B cell (primary cell): ENCODE data around the gene TOMM40. TPM values are rescaled to one million over a fixed set of nuclear protein-coding genes. Genes with fewer than 3 reads are reported as not detected.

Experiments
- ATAC-seq: fragments of 200-7000 bp; cut with Tn5 transposase; one replicate; pipeline ENCODE4 v1.10.0; 2021; ENCODE audit warnings: low read depth, mild to moderate bottlenecking, moderate number of reproducible peaks, moderate library complexity
- CTCF ChIA-PET: fragments of 350-600 bp; sonication (Branson Sonifier 250); formaldehyde crosslinking; loops from one replicate; lab custom pipeline; 2021; ENCODE audit warnings: antibody characterized with exemption, inconsistent platforms; lab: Charles Lee
- POLR2A ChIA-PET: fragments of 350-600 bp; sonication (Branson Sonifier 250); formaldehyde crosslinking; loops from one replicate; lab custom pipeline; 2021; ENCODE audit warnings: antibody characterized with exemption; lab: Charles Lee
- DNase-seq: peaks from one replicate; pipeline ENCODE4 v3.0.0; 2013
- H2AFZ ChIP-seq: 2 replicates; pipeline ENCODE4 v1.6.1; 2012; ENCODE audit warnings: mild to moderate bottlenecking, low read depth, low read length; ENCODE audit not compliant: insufficient read depth, poor library complexity, severe bottlenecking
- H3K27ac ChIP-seq, 2 donors: 1 replicate in 1 of 2; 2 replicates in 1 of 2; pipeline ENCODE4 v1.5.1; 2012 to 2013; ENCODE audit warnings: low read length in 2 of 2, mild to moderate bottlenecking in 2 of 2, moderate library complexity in 1 of 2
- H3K27me3 ChIP-seq, 4 experiments: fragments of 200-600 bp in 1 of 4; sonication (generic) in 1 of 4; replicated peaks in 1 of 4; 1 replicate in 2 of 4; 2 replicates in 2 of 4; pipeline versions ENCODE4 v1.6.1 to v1.7.0; 2013 to 2016; ENCODE audit warnings: low read length in 3 of 4, mild to moderate bottlenecking in 2 of 4, mixed read lengths in 1 of 4, moderate library complexity in 1 of 4; ENCODE audit not compliant: insufficient read depth in 4 of 4, control insufficient read depth in 3 of 4; ENCODE audit errors: control extremely low read depth in 1 of 4
- H3K36me3 ChIP-seq, 2 experiments: replicated peaks in 1 of 2; 1 replicate in 1 of 2; 2 replicates in 1 of 2; pipeline versions ENCODE4 v1.6.1 to v1.7.1; 2013; ENCODE audit warnings: low read length in 1 of 2; ENCODE audit not compliant: insufficient read depth in 2 of 2, control insufficient read depth in 1 of 2; ENCODE audit errors: control extremely low read depth in 1 of 2, extremely low read depth in 1 of 2
- H3K4me1 ChIP-seq, 2 donors: fragments of 200-600 bp in 1 of 2; sonication (generic) in 1 of 2; 1 replicate in 1 of 2; 2 replicates in 1 of 2; pipeline versions ENCODE4 v1.5.1 to v1.6.1; 2013 to 2017; ENCODE audit warnings: low read length in 2 of 2; ENCODE audit not compliant: control insufficient read depth in 2 of 2, insufficient read depth in 2 of 2
- H3K4me2 ChIP-seq: replicated peaks from 2 replicates; pipeline ENCODE3; 2012; ENCODE audit warnings: mild to moderate bottlenecking, low read depth, low read length; ENCODE audit not compliant: poor library complexity, severe bottlenecking
- H3K4me3 ChIP-seq, 5 experiments: fragments of 200-600 bp in 1 of 5; sonication (generic) in 1 of 5; 1 replicate in 3 of 5; 2 replicates in 2 of 5; pipeline versions ENCODE4 v1.5.1 to v1.7.0; 2011 to 2016; ENCODE audit warnings: low read length in 4 of 5, mild to moderate bottlenecking in 4 of 5, low read depth in 2 of 5, control low read depth in 1 of 5, moderate library complexity in 1 of 5; ENCODE audit not compliant: insufficient read depth in 1 of 5; ENCODE audit errors: control extremely low read depth in 1 of 5, extremely low read depth in 1 of 5
- H3K79me2 ChIP-seq: fragments of 200-600 bp; sonication (generic); one replicate; pipeline ENCODE4 v1.6.0; 2016; ENCODE audit warnings: low read length; ENCODE audit not compliant: control insufficient read depth, insufficient read depth
- H3K9ac ChIP-seq: fragments of 200-600 bp; sonication (generic); 2 replicates; pipeline ENCODE4 v1.6.1; 2017; ENCODE audit warnings: mild to moderate bottlenecking, low read length, moderate library complexity
- H3K9me3 ChIP-seq, 3 donors: one replicate each; pipeline versions ENCODE4 v1.6.1 to v1.7.1; 2013; ENCODE audit warnings: low read length in 2 of 3; ENCODE audit not compliant: control insufficient read depth in 2 of 3, insufficient read depth in 1 of 3; ENCODE audit errors: control extremely low read depth in 1 of 3
- H4K20me1 ChIP-seq: 2 replicates; pipeline ENCODE4 v1.6.0; 2012; ENCODE audit warnings: mild to moderate bottlenecking, low read length; ENCODE audit not compliant: insufficient read depth, control insufficient read depth, poor library complexity, severe bottlenecking
- H3K27ac Mint-ChIP-seq: one replicate; pipeline ENCODE4 v1.8.0; 2021; ENCODE audit warnings: mixed read lengths
- H3K27me3 Mint-ChIP-seq: one replicate; pipeline ENCODE4 v1.8.0; 2021; ENCODE audit warnings: mixed read lengths
- H3K4me1 Mint-ChIP-seq: one replicate; pipeline ENCODE4 v1.8.0; 2021; ENCODE audit warnings: mixed read lengths
- H3K4me3 Mint-ChIP-seq: one replicate; pipeline ENCODE4 v1.8.0; 2021; ENCODE audit warnings: mixed read lengths
- H3K9me3 Mint-ChIP-seq: one replicate; pipeline ENCODE4 v1.8.0; 2022; ENCODE audit warnings: mixed read lengths; ENCODE audit not compliant: insufficient read depth
- EZH2 ChIP-seq: IDR thresholded peaks from 2 replicates; pipeline ENCODE4 v1.6.1; 2012; ENCODE audit warnings: borderline replicate concordance, low read depth, mild to moderate bottlenecking, moderate library complexity, low read length; ENCODE audit not compliant: insufficient read depth, poor library complexity, severe bottlenecking
- WGBS: methylation state at CpG from one replicate; pipeline ENCODE4 v1.1.5; 2013; ENCODE audit warnings: missing lambda C conversion rate; ENCODE audit not compliant: insufficient coverage; 5-methylcytosine and 5-hydroxymethylcytosine counted together
- intact Hi-C: fragments of 100-400 bp; cut with micrococcal nuclease; formaldehyde crosslinking; loops from one replicate; pipeline ENCODE4 v1.10.0; 2022
- polyA plus RNA-seq: library from polyadenylated mRNA; depleted of rRNA; stranded (reverse); fragments of >200 nt; gene quantifications from 2 replicates; pipeline ENCODE4 v1.2.3, GENCODE V29; 2012
- total RNA-seq, 2 donors: library from RNA; stranded (reverse); fragments of 120-200 nt in 1 of 2; gene quantifications; 1 replicate in 1 of 2; 2 replicates in 1 of 2; pipeline versions ENCODE4 v1.2.3 to v1.2.4, GENCODE V29; 2013 to 2022
- TF ChIP-seq, protein P1 (sequence below): fragments of 200-600 bp; IDR thresholded peaks from one replicate; pipeline ENCODE4 v1.8.0; 2022; ENCODE audit warnings: antibody characterized with exemption, mild to moderate bottlenecking

Gene TOMM40
- total and polyA plus RNA-seq, 2 donors (not counting 1 experiment from before 2014, with no cell fraction given): 30.9 to 31.1 TPM

DNA sequence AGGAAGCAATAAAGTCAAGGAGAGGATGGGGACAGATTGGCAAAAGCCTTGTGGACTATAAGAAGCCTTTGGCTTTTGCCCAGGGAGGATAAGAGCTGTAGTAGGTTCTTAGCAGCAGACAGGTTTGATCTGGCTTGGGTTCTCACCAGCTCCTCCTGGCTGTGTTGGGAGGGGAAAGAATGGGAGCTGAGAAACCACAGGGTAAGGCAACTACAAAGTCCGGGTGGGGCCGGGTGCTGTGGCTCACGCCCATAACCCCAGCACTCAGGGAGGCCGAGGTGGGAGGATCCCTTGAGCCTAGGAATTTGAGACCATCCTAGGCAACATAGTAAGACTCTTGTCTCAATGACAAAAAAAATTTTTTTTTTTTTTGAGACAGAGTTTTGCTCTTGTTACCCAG, 24.4 kb upstream of the TOMM40 start:
- WGBS: 80% methylated on average over 2 of the region's 4 CpGs
- H3K36me3 ChIP-seq: no peaks in the 10 kb centered on the region
- H3K9ac ChIP-seq: no peak overlapping the region
- ChIA-PET CTCF (no interaction called here), POLR2A (interaction anchor here (0.6 kb wide), 1 partner anchor 63 kb away, joined by 3 read pairs; no protein-coding TSS in a partner anchor)
- intact Hi-C loops: no loop called here
- no peak overlapping the region for H3K27ac Mint-ChIP-seq
- no peak overlapping the region for H2AFZ ChIP-seq
- H3K9me3 ChIP-seq: peaks cover 0 to 8% (median 0%) of the 10 kb centered on the region in 3 donors
- DNase-seq (no peak), ATAC-seq (no peak)
- no peaks in the 10 kb centered on the region for H3K4me1 Mint-ChIP-seq
- H3K9me3 Mint-ChIP-seq: no peaks in the 10 kb centered on the region
- H3K79me2 ChIP-seq: no peaks in the 10 kb centered on the region
- H3K27me3 ChIP-seq: no peaks in the 10 kb centered on the region
- no peak overlapping the region for H3K27ac ChIP-seq
- no peaks in the 10 kb centered on the region for H3K4me1 ChIP-seq
- peaks cover 11% of the 10 kb centered on the region for H3K27me3 Mint-ChIP-seq
- no peak overlapping the region for H3K4me3 ChIP-seq
- no peaks in the 10 kb centered on the region for H4K20me1 ChIP-seq
- TF ChIP-seq, protein P1, sequence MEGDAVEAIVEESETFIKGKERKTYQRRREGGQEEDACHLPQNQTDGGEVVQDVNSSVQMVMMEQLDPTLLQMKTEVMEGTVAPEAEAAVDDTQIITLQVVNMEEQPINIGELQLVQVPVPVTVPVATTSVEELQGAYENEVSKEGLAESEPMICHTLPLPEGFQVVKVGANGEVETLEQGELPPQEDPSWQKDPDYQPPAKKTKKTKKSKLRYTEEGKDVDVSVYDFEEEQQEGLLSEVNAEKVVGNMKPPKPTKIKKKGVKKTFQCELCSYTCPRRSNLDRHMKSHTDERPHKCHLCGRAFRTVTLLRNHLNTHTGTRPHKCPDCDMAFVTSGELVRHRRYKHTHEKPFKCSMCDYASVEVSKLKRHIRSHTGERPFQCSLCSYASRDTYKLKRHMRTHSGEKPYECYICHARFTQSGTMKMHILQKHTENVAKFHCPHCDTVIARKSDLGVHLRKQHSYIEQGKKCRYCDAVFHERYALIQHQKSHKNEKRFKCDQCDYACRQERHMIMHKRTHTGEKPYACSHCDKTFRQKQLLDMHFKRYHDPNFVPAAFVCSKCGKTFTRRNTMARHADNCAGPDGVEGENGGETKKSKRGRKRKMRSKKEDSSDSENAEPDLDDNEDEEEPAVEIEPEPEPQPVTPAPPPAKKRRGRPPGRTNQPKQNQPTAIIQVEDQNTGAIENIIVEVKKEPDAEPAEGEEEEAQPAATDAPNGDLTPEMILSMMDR: no peak
- no peak overlapping the region for H3K4me2 ChIP-seq
- H3K4me3 Mint-ChIP-seq: no peak overlapping the region

DNA sequence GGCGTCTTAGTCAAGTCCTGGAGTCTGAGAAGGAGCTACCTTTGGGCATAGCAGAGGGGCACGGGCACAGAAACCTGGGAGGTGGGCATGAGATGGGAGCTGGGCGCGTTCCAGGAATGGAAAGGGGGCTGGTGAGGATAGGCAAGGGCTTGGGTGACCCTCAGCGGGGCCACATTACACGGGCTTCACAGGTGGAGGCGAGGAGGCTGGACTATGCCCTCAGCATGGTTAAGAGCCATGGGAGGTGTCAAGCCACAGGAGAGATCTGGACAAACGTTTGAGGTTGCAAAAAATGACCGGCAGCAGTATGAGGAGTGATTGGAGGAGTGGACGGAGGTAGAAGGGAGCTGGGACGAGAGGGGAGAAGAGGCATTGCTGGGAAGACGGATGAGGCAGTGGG, 23.5 kb upstream of the TOMM40 start:
- Mint-ChIP-seq H3K27ac (no peak overlapping the region), H3K27me3 (peaks cover 11% of the 10 kb centered on the region), H3K9me3 (no peaks in the 10 kb centered on the region), H3K4me1 (no peaks in the 10 kb centered on the region), H3K4me3 (no peak overlapping the region)
- intact Hi-C loops: no loop called here
- no peak for DNase-seq
- H3K4me2 ChIP-seq: no peak overlapping the region
- no peaks in the 10 kb centered on the region for H3K27me3 ChIP-seq
- ATAC-seq: no peak
- no peak overlapping the region for H3K4me3 ChIP-seq
- POLR2A ChIA-PET: no interaction called here
- TF ChIP-seq, protein P1: no peak
- TF ChIP-seq EZH2: no peak
- no peaks in the 10 kb centered on the region for H3K79me2 ChIP-seq
- H3K4me1 ChIP-seq: no peaks in the 10 kb centered on the region
- CTCF ChIA-PET: interaction anchor here (0.6 kb wide), 1 partner anchor 96 kb away, joined by 3 read pairs; no protein-coding TSS in a partner anchor
- no peaks in the 10 kb centered on the region for H4K20me1 ChIP-seq
- no peaks in the 10 kb centered on the region for H3K36me3 ChIP-seq
- no peak overlapping the region for H3K27ac ChIP-seq
- no peak overlapping the region for H3K9ac ChIP-seq
- 91% methylated on average over 12 of the region's 12 CpGs for WGBS
- no peak overlapping the region for H2AFZ ChIP-seq
- peaks cover 0 to 1% (median 0%) of the 10 kb centered on the region in 3 donors for H3K9me3 ChIP-seq
